ENCODE measurements around the gene CCDC63. TPM values are rescaled to one million over a fixed set of nuclear protein-coding genes. Genes with fewer than 3 reads are reported as not detected.

The CCDC63 gene
- total RNA-seq, 1 donor from 2014 or later = not detected

DNA sequence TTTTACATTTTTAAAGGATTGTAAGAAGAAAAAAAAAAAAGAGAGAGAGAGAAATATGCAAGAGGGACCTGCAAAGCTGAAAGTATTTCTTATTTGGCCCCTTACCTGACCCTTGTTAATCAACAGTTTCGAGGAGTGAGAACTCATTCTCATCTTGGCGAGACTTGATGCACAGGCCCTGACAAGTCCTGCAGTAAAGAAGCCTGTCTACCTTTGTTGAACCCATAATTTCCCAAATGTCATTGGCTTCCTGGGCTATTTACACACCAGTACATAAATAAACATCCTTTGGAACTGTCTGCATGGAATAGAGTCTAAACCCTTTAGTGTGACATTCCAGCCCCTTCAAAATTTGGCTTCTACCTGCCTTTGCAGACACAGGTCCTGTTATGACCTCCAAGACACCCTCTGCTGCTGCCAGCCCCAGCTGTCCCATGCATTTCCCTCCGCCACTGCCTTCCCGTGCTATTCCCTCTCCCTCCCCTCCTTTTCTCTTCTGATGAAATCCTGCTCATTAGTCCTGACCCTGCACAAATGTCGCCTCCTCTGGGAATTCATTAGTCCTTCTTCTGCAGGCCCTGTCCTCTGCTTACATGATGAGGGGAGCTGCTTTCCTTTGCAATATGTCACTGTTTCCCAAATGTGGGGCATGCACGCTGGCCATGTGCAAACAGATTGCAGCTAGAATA, 38.5 kb downstream of the CCDC63 start:
- no peak for ATAC-seq

DNA sequence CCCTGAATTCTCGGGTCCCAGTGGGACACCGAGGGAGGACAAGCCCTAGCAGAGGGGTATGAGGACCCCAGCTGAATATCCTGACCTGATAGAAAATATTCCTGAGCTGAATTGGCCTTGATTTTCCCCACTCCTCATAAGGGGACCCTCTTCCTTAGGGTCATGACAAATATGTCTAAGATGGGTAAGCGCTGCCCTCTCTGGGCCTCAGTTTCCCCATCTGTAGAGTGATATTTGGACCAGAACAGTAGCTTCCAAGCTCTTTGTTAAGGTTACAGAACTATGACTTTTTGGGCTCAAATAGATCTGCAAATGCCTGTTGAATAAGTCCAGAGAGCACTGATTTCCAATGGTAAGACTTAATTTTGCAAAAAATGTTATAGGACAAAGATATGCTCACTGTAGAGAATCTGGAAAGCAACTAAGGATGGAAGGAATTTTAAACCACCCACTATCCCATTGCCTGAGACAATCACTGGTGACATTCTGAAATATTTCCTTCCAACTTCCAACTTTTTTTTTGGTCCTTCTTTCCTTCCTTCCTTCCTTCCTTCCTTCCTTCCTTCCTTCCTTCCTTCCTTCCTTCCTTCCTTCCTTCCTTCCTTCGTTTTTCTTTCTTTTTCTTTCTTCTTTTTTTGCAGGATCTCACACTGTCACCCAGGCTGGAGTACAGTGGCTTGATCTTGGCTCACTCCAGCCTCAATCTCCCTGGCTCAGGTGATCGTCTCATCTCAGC, 41.6 kb downstream of the CCDC63 start:
- ATAC-seq = no peak

DNA sequence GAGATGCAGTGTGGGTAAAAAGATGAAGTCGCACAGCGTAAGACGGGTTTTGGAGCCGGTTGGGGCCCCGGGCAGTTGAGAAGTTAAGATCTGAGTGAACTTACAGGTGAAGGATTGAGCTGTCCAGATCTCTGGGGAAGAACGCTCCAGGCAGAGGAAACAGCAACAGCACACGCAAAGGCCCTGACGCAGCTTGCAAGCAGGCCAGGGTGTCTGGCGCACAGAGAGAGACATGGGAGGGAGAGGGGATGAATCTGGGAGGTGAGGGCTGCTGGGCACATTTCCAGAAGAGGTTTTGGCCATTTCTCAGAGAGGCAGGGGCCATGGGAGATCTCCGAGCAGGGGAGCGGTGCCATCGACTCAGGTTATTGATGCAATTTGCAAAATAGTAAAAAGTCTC, 42.6 kb downstream of the CCDC63 start:
- no peak for ATAC-seq

DNA sequence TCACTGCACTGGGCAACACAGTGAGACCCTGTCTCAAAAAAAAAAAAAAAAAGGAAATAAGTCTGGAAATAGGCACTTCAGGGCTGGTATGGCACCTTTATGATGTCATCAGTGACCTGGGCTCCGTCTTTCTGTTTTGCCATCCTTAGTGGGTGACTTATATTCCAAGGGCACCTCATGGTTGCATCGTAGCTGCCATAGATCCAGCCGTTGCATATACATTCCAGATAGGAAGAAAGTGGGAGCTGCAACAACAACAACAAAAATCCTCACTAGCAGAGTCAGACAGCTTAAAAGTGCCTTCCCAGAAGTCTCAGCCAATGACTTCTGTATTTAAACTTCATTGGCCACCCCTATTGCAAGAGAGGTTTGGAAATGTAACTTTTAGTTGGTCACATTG, 47.2 kb downstream of the CCDC63 start:
- ATAC-seq = no peak

DNA sequence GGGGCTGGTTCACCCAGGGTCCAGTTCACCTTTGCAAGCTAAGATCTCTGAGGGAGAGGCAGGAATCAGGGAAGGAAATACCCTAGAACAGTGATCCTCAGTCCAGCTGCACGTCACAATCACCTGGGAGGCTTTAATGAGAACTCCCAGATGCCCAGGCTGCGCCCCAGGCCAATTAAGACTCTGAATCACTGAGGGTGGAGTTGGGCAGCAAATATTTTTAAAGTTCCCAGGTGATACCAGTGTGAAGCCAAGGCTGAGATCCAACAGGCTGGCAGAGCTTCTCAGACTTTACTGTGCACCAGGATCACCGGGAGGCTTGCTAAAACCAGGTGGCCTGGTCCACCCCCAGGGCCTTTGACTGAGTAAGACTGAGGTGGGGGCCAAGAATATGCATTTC, 49.8 kb downstream of the CCDC63 start:
- peak; percentile 87 for ATAC-seq

DNA sequence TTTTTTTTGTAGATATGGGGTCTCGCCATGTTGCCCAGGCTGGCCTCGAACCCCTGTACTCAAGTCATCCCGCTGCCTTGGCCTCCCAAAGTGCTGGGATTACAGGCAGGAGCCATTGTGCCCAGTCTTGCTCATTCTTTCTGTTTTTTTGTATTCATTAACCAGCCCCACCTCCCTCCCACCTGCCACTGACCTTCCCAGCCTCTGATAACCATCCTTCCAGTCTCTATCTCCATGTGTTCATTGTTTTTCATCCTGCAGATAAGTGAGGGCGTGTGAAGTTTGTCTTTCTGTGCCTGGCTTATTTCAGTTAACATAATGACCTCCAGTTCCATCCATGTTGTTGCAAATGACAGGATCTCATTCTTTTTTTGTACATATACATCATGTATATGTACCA, 54.6 kb downstream of the CCDC63 start:
- no peak for ATAC-seq

DNA sequence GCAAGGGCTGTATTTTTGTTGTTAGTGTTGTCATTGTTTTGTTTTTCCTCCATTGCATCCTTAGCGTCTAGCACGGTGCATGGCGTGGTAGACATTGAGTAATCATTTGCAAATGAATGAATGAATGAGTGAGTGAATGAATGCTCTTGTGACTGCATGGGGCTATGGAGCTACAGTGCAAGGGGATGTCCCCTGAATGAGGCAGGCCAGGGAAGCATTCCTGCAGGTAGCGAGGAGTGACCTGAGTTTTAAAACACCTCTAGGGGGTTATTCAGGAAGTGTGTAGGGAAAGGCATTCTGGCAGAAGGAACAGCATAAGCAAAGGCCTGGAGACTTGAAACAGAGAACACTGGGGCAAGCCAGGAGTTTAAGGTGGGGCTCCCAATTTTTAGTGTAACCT, 56.7 kb downstream of the CCDC63 start:
- no peak for ATAC-seq

DNA sequence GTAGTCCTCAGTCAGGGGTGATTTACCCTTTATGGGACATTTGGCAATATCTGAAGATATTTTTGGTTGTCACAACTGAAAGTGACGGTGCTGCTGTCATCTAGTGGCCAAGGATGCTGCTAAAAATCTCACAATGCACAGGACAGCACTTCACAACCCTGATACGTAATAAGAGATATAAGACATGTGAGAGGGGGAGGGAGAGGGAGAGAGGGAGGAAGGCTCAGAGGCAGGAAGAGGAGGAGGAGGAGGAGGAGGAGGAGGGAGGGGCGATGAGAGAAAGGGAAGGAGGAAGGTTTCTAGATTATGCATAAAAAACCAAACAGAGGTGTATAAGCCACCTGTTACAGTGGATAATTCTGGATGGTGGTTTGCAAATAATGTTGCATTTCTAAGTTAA, 59.3 kb downstream of the CCDC63 start:
- no peak for ATAC-seq

DNA sequence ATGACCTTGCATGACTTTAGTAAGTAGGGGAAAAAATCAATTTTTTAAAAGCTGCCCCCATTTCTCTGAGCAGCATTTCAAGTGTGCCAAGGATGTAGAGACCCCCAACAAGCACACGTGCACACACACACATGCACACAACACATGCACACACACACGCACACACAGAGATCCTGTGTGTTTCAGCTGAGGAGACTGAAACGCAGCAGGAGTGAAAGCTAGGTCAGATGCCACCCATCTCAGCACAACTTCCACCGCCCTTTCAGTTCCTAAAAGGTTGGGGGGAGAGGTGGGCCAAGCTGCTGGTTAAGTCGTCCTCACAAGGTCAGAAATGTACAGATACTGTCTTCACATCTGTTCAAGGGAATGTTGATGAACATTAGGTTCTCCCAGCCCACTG, 59.7 kb downstream of the CCDC63 start:
- ATAC-seq = no peak

DNA sequence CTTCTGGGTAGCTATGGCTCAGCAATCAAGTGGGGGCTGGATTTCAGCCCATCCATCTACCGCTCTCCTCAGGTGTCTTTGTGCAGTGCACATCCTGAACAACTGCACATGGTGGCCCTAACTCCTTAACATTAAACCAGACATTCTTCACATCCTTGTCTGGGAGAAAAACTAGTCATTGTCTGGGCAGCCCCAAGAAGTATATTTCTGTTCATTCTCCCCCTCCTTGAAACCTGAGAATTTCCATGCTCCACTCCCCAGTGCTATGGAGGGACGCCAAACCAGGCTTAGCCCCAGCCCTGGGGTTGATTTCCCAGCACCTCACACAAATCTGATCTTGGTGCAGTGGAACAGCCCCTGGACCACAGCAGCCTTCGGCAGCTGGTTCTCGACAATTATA, 60.2 kb downstream of the CCDC63 start:
- no peak for ATAC-seq

DNA sequence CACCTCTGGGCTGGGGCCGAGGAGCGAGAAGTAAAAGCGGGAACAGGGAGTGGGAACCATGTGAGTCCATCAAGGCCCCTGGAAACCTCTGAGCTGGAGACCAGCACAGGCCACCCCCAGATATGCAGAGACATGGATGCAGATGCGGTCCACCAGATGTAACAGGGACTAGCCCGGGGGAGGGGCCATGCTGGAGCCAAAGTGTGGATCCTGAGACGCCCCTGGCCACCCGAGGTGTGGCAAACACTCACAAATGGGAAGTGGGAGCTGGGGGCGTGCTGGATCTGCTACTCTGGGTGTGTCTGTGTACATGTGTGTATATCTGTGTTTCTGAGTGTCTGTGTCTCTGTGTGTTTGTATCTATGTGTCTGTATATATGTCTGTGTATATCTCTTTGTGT, 60.8 kb downstream of the CCDC63 start:
- no peak for ATAC-seq

DNA sequence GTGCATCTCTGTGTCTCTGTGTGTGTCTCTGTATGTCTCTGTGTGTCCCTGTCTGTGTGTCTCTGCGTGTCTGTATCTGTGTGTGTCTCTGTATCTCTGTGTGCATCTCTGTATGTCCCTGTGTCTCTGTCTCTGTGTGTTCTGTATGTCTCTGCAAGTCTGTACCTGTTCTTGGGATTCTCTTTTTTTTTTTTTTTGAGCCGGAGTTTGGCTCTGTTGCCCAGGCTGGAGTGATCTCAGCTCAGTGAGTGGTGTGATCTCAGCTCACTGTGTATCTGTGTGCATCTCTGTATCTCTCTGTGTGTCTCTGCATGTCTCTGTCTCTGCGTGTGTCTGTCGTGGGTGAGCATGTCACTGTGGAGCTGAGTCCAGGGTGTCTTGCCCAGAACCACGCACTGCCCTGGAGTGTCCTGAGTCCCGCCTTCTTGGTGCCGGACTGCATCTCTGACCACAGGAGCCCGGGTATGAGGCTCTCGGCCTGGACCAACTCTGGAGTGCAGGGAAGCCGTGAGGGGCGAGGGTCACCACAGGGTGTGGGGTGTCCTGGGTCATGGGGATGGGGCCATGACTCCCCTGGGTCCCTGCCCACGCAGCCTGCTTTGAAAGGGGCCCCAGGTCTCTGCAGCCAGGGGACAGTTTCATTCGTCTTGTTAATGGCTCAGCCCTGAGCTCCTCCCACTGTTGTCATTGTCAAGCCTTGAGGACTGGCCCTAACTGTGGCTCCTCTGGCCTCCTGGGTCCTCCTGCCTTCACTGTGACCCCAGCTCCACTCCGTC, 61.8 kb downstream of the CCDC63 start:
- no peak for ATAC-seq

DNA sequence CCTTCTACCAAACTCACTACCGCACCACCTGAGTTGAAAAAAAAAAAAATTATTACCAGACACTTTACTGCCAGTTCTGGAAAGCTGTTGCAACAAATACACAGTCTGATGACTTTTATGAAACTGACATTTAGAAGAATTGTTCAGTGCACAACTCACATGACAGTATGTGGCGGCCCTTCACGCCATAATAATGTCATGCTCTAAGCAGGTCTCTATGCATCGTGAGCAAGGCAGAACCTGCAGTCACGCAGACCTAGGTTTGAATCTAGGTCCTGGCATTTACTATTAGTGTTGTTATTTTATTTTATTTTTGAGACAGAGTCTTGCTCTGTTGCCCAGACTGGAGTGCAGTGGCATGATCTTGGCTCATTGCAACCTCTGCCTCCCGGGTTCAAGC, 65.5 kb downstream of the CCDC63 start:
- no peak for ATAC-seq

DNA sequence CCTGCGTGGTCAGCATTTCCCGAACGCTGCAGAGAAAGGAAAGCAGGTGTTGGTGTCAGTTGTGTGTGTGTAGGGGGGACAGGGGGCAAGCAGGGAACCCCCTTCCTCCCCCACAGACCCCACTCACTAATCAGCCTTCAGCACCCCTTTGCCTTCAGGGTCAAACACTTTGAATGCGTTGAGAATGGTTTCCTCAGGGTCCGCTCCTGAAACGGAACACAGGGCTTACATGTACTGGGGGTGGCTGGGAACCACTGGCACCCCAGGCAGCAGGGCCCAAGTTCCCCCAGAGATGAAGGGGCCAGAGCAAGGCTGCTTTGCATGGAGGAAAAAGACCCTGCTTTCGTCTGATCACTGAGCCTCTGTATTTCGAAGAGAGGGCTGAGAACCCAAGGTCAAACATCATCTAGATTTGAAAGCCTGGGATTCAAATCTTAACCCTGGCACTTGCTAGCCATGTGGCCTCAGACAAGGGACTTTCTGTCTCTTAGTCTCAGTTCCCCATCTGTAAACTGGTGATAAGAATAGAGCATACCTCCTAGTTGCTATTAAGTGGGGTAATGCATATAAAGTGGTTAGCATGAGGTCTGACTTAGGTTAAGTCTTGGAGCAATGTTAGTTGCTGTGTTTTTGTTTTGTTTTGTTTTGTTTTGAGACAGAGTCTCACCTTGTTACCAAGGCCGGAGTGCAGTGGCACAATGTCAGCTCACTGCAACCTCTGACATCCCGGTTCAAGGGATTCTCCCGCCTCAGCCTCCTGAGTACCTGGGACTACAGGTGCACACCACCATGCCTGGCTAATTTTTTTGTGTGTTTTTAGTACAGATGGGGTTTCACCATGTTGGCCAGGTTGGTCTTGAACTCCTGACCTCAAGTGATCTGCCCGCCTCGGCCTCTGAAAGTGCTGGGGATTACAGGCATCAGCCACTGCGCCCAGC, 66.6 kb downstream of the CCDC63 start:
- ATAC-seq = peak; percentile 36

DNA sequence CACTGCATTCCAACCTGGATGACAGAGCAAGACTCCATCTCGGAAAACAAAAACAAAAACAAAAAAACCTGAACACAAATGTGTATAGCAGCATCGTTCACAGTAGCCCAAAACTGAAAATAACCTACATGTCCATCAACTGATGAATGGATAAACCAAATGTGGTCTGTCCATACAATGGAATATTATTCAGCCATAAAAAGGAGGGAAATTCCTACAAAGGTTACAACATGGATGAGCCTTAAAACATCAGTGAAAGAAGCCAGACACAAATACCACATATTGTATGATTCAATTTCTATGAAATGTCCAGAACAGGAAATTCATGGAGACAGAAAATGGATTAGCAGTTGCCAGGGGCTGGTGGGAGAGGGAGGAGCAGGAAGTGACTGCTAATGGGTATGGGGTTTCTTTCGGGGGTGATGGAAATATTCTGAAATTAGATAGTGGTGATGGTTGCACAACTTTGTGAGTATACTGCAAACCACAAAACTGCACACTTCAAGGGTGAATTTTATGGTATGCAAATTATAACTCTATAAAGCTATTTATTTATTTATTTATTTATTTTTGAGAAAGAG, 69.6 kb downstream of the CCDC63 start:
- no peak for ATAC-seq

DNA sequence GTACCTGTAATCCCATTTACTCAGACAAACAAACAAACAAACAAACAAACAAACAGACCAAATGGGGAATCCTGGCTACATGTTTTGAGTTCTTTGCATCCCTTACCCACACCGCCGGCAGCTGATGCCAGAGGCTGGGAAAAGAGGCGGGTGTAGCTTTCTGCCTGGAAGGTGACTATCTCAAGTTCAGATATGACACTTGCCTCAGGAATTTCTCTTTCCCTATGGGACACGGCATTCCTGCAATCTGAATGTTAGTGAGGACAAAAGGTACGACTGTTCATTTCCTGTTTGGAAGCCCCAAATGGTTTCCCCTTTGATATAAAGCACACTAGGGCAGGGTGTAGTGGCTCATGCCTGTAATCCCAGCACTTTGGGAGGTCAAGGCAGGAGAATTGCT, 70.7 kb downstream of the CCDC63 start:
- ATAC-seq = no peak

DNA sequence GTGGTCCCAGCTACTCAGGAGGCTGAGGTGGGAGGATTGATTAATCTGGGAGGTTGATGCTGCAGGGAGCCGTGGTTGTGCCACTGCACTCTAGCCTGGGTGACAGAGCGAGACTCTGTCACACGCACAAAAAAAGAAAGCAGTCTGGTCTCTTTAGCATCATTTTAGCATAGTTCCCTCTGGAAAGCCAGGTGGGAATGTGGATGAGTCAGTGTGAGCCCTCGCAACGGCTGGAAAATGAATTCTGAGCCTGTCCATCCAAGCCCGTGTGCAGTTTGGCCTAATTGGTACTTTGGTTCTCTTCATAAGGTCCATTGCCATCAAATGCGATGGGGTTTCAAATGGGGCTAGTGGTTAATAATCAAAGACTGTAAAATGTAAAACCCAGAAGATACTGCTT, 71.2 kb downstream of the CCDC63 start:
- no peak for ATAC-seq

DNA sequence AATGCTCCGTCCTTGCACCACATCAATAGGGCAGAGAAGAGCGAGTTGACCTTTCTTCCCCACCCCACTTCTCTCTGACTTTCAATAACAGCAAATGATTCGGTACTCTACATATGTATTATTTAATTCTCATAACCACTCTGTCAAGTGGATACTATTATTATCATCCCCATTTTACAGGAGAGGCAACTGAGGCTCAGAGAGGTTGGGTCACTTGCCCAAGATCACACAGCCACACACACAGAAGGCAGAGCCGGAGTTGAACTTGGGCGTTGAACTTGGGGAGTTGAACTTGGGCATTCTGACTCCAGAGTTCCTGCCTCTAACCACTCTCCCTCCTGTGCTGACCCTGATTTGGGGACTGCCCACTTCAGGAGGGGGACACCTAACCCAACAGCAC, 72.9 kb downstream of the CCDC63 start:
- ATAC-seq = no peak

DNA sequence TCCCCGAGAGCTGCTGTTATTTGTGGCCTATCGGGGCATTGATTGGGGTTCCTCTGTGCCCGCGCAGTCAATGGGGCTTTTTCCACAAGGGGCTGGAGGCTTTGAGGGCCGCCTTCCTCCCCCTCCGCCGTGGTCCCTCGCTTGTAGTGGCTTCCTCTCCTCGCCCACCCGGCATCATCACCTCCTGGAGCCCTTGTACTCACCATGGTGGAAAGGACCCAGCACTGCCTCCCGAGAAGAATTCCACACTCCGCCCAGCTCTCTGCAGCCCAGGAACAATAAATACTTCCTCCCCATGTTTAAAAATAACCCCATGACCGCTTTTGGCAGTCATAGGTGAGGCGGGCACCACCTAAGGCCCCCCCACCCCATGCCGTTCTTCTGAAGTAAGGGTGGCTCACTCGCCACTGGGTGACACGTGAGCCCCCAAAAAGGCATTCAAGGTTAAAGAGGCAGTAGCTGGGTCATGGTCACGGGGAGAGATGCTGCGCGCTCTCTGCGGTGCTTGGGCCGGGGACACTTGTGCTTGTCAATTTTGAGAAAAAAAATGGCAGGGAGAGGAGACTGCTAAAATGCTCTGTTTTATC, 73.6 kb downstream of the CCDC63 start, which contains the start of gene MYL2:
MYL2 (minus strand) TSS at position 256 of the 587 bp plus-strand sequence; CDS start at position 206, 50 bp downstream.
- ATAC-seq = no peak

DNA sequence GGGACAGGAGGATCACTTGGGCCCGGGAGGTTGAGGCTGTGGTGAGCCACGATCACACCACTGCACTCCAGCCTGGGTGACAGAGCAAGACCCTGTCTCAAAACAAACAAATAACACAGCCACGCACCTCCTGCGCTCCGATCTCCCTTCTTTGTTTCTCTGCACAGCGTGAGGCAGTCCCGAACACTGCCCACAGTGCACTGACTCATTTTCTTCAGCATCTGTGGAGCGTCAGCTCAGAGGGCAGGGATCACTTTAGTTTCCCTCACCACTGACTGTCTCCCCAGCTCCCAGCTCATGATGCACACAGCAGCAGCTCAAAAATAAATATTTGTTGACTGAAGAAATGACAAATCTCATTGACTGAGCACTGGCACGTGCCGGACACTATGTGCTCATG, 74.5 kb downstream of the CCDC63 start:
- no peak for ATAC-seq

DNA sequence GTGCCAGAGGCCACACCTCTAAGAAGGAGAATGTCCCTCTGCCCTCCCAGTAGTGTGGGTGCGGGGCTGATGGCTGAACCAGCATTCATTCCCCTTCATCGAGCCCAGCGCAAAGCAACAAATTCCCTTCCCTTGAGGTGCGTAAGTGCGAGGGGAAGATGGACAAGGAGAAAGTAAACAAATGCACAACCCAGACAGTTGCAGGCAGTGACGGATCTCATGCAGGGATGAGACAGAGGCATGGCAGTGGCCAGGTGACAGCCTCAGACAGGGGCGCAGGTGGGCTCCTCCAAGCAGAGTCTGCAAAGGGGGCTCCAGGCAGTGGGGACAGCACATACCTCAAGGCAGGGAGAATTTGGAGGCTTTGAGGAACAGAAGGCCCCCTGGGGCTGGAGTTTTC, 75.9 kb downstream of the CCDC63 start:
- ATAC-seq = no peak

DNA sequence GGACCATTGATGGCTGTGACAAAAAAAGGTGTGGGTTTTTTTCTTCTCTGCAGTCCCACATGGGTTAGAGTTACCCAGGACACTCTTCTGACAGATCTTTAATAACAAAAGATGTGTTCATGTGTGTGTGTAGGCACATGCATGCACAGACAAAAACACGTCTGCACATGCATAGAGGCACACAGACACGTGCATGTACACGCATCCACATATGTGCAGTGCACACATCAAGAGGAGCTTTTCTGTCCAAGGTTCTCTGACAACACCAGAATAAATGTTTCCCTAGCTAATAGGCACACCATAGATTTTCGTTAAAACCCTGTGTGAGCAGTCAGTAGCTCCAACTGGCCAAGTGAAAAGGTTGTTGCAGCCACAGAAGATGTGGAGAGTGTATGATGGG, 76.4 kb downstream of the CCDC63 start:
- ATAC-seq = no peak
